Endodermal cell (in vitro differentiated cells): ENCODE measurements around the gene TRMT10A. TPM values are rescaled to one million over a fixed set of nuclear protein-coding genes. Genes with fewer than 3 reads are reported as not detected.

Experiments used
- DNase-seq: peaks from one replicate; pipeline ENCODE4 v3.0.0-alpha.2; 2017
- H3K27ac ChIP-seq: 2 replicates; pipeline ENCODE4 v1.5.1; 2013; ENCODE audit warnings: mild to moderate bottlenecking, low read depth, low read length, moderate library complexity
- H3K27me3 ChIP-seq: 2 replicates; pipeline ENCODE4 v1.6.1; 2013; ENCODE audit warnings: mild to moderate bottlenecking, low read length, moderate library complexity; ENCODE audit not compliant: insufficient read depth, control insufficient read depth, poor library complexity, severe bottlenecking
- H3K36me3 ChIP-seq: 2 replicates; pipeline ENCODE4 v1.7.0; 2013; ENCODE audit warnings: mild to moderate bottlenecking, low read length, moderate library complexity; ENCODE audit not compliant: control insufficient read depth, insufficient read depth
- H3K4me1 ChIP-seq: one replicate; pipeline ENCODE4 v1.7.0; 2013; ENCODE audit warnings: low read length; ENCODE audit not compliant: control insufficient read depth, insufficient read depth
- H3K4me3 ChIP-seq: 2 replicates; pipeline ENCODE4 v1.5.1; 2013; ENCODE audit warnings: mild to moderate bottlenecking, low read length, moderate library complexity
- H3K9ac ChIP-seq: 2 replicates; pipeline ENCODE4 v1.6.1; 2013; ENCODE audit warnings: mild to moderate bottlenecking, low read length, moderate library complexity; ENCODE audit not compliant: poor library complexity, severe bottlenecking; ENCODE audit errors: extremely low read depth
- H3K9me3 ChIP-seq: 2 replicates; pipeline ENCODE4 v1.6.1; 2013; ENCODE audit warnings: mild to moderate bottlenecking, low read length, moderate library complexity; ENCODE audit not compliant: control insufficient read depth
- H3K27ac Mint-ChIP-seq: 2 replicates; pipeline ENCODE4 v1.8.0; 2020; ENCODE audit warnings: mixed read lengths
- H3K27me3 Mint-ChIP-seq: 2 replicates; pipeline ENCODE4 v1.8.0; 2021; ENCODE audit warnings: mild to moderate bottlenecking, mixed read lengths; ENCODE audit not compliant: insufficient read depth
- H3K36me3 Mint-ChIP-seq: 2 replicates; pipeline ENCODE4 v1.8.0; 2020; ENCODE audit warnings: low read depth, mixed read lengths
- H3K4me1 Mint-ChIP-seq: 2 replicates; pipeline ENCODE4 v1.8.0; 2020; ENCODE audit warnings: mixed read lengths
- H3K4me3 Mint-ChIP-seq: 2 replicates; pipeline ENCODE4 v1.8.0; 2020; ENCODE audit warnings: mild to moderate bottlenecking, moderate library complexity, mixed read lengths
- H3K9me3 Mint-ChIP-seq: 2 replicates; pipeline ENCODE4 v1.8.0; 2020; ENCODE audit warnings: mild to moderate bottlenecking, mixed read lengths
- CTCF ChIP-seq: fragments of 200-600 bp; sonication (generic); conservative IDR thresholded peaks from 2 replicates; pipeline ENCODE4 v1.5.0; 2021; ENCODE audit warnings: antibody characterized with exemption, mild to moderate bottlenecking
- WGBS, 2 experiments: methylation state at CpG; one replicate each; pipeline versions ENCODE4 v1.1.5 to v1.1.7; 2013; ENCODE audit warnings: missing lambda C conversion rate in 2 of 2, mixed read lengths in 1 of 2; ENCODE audit not compliant: insufficient coverage in 1 of 2, insufficient read length in 1 of 2; 5-methylcytosine and 5-hydroxymethylcytosine counted together
- total RNA-seq, 2 donors: library from RNA; stranded (reverse); fragmentation: NEBNext Ultra II Directional in 1 of 2; extraction: Animal tissue kit (Norgen Biotek cat#: 25700) in 1 of 2; gene quantifications; 2 replicates in 1 of 2; 3 replicates in 1 of 2; pipeline ENCODE4 v1.2.1, GENCODE V29; 2021

TRMT10A gene
- total RNA-seq, 2 donors from 2014 or later: 4.4 to 5.5 TPM

- no peak overlapping the region for H3K9ac ChIP-seq
- H3K27ac ChIP-seq: no peak overlapping the region
- H3K4me1 ChIP-seq: no peaks in the 10 kb centered on the region
- H3K4me3 ChIP-seq: no peak overlapping the region
- Mint-ChIP-seq H3K9me3 (no peaks in the 10 kb centered on the region), H3K4me3 (no peak overlapping the region), H3K36me3 (no peaks in the 10 kb centered on the region), H3K4me1 (no peaks in the 10 kb centered on the region), H3K27ac (no peak overlapping the region), H3K27me3 (no peaks in the 10 kb centered on the region)
- no peak for DNase-seq
- H3K9me3 ChIP-seq: no peaks in the 10 kb centered on the region
- no peaks in the 10 kb centered on the region for H3K27me3 ChIP-seq
- H3K36me3 ChIP-seq: no peaks in the 10 kb centered on the region
- 73 to 100% methylated on average over 1 to 2 of the region's 2 CpGs for WGBS, 2 experiments
- no peak for TF ChIP-seq CTCF
Observed at GRCh38 chr4:99586322-99586721, 22.5 kb upstream of the TRMT10A start.

- 100% methylated on average over 1 of the region's 1 CpG; no CpG with 5 or more reads in 1 of the 2 experiments for WGBS, 2 experiments
- Histone ChIP-seq H3K9ac (no peak overlapping the region), H3K9me3 (no peaks in the 10 kb centered on the region), H3K36me3 (no peaks in the 10 kb centered on the region), H3K27me3 (no peaks in the 10 kb centered on the region), H3K4me3 (no peak overlapping the region), H3K27ac (no peak overlapping the region), H3K4me1 (no peaks in the 10 kb centered on the region)
- H3K9me3 Mint-ChIP-seq: no peaks in the 10 kb centered on the region
- no peaks in the 10 kb centered on the region for H3K36me3 Mint-ChIP-seq
- H3K27ac Mint-ChIP-seq: no peak overlapping the region
- no peak for DNase-seq
- H3K4me1 Mint-ChIP-seq: no peaks in the 10 kb centered on the region
- no peak overlapping the region for H3K4me3 Mint-ChIP-seq
- TF ChIP-seq CTCF: no peak
- no peaks in the 10 kb centered on the region for H3K27me3 Mint-ChIP-seq
Observed at GRCh38 chr4:99585516-99585915, 21.7 kb upstream of the TRMT10A start.

GRCh38 chr4:99578714-99579113 lies 14.9 kb upstream of the TRMT10A start:
- Histone ChIP-seq H3K9me3 (no peaks in the 10 kb centered on the region), H3K27ac (no peak overlapping the region), H3K9ac (no peak overlapping the region), H3K4me1 (no peaks in the 10 kb centered on the region), H3K27me3 (no peaks in the 10 kb centered on the region), H3K36me3 (no peaks in the 10 kb centered on the region), H3K4me3 (no peak overlapping the region)
- DNase-seq: no peak
- TF ChIP-seq CTCF: no peak
- no peaks in the 10 kb centered on the region for H3K9me3 Mint-ChIP-seq
- 94 to 100% methylated on average over 2 of the region's 2 CpGs for WGBS, 2 experiments
- H3K4me1 Mint-ChIP-seq: peaks cover 5% of the 10 kb centered on the region
- no peaks in the 10 kb centered on the region for H3K27me3 Mint-ChIP-seq
- no peak overlapping the region for H3K27ac Mint-ChIP-seq
- H3K36me3 Mint-ChIP-seq: no peaks in the 10 kb centered on the region
- no peak overlapping the region for H3K4me3 Mint-ChIP-seq
